GM19463 (cell line): ENCODE measurements around the gene TBC1D2B.
A peak's percentile ranks its signal among the peaks of the same experiment; 100 is the strongest.

Experiments
- ATAC-seq: cut with Tn5 transposase; IDR thresholded peaks from one replicate; pipeline ENCODE4 v1.9.1; 2021; ENCODE audit warnings: mild to moderate bottlenecking, moderate library complexity; ENCODE audit not compliant: unreplicated experiment

TBC1D2B gene

GRCh38 chr15:78073046-78073787, 4.3 kb downstream of the TBC1D2B start:
- ATAC-seq: no peak

GRCh38 chr15:78072080-78072892, 5.2 kb downstream of the TBC1D2B start:
- ATAC-seq: no peak

GRCh38 chr15:78071383-78071782, 6.1 kb downstream of the TBC1D2B start:
- no peak for ATAC-seq

GRCh38 chr15:78070049-78070700, 7.3 kb downstream of the TBC1D2B start:
- ATAC-seq: no peak

GRCh38 chr15:78069462-78070029, 8.0 kb downstream of the TBC1D2B start:
- no peak for ATAC-seq

GRCh38 chr15:78069052-78069414, 8.5 kb downstream of the TBC1D2B start:
- ATAC-seq: peak; percentile 16

- no peak for ATAC-seq
Measured at GRCh38 chr15:78067328-78068228, 9.9 kb downstream of the TBC1D2B start.

- peak; percentile 61 for ATAC-seq
Measured at GRCh38 chr15:78065973-78066946, 11.3 kb downstream of the TBC1D2B start.

GRCh38 chr15:78065284-78065872, 12.1 kb downstream of the TBC1D2B start:
- no peak for ATAC-seq

GRCh38 chr15:78064544-78064943, 13.0 kb downstream of the TBC1D2B start:
- ATAC-seq: no peak

- ATAC-seq: no peak
Measured at GRCh38 chr15:78063970-78064385, 13.5 kb downstream of the TBC1D2B start.

- no peak for ATAC-seq
Measured at GRCh38 chr15:78063217-78063616, 14.3 kb downstream of the TBC1D2B start.

- ATAC-seq: peak; percentile 52
Measured at GRCh38 chr15:78061963-78062427, 15.5 kb downstream of the TBC1D2B start.

- ATAC-seq: no peak
Measured at GRCh38 chr15:78060232-78060631, 17.3 kb downstream of the TBC1D2B start.

- no peak for ATAC-seq
Measured at GRCh38 chr15:78059110-78059839, 18.2 kb downstream of the TBC1D2B start.

GRCh38 chr15:78058401-78058935, 19.0 kb downstream of the TBC1D2B start:
- ATAC-seq: no peak

GRCh38 chr15:78057803-78058202, 19.7 kb downstream of the TBC1D2B start:
- no peak for ATAC-seq
